ENCODE data around the gene TMEM170B.

DNA sequence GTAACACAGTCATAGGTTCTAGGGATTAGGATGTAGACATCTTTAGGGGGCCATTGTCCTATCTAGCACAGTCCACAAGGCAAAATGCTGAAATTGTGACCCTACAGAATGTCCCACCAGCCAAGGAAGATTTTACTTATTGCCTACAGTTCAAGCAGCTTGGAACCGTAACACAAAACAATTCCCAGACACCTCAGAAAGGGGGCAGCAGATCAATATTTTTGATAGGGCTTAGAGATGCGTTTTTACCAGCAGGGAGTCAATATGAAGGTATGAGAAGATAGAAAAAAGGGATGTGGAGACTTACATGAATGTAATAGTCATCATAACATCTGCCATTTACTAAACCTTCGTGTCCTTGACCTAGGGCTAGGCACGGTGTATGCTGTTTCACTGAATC, 81.0 kb downstream of the TMEM170B start:
- TF ChIP-seq, protein P1, sequence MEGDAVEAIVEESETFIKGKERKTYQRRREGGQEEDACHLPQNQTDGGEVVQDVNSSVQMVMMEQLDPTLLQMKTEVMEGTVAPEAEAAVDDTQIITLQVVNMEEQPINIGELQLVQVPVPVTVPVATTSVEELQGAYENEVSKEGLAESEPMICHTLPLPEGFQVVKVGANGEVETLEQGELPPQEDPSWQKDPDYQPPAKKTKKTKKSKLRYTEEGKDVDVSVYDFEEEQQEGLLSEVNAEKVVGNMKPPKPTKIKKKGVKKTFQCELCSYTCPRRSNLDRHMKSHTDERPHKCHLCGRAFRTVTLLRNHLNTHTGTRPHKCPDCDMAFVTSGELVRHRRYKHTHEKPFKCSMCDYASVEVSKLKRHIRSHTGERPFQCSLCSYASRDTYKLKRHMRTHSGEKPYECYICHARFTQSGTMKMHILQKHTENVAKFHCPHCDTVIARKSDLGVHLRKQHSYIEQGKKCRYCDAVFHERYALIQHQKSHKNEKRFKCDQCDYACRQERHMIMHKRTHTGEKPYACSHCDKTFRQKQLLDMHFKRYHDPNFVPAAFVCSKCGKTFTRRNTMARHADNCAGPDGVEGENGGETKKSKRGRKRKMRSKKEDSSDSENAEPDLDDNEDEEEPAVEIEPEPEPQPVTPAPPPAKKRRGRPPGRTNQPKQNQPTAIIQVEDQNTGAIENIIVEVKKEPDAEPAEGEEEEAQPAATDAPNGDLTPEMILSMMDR (IDR thresholded peaks at IDR 0.05; ENCODE audit: low read depth, low read length, poor library complexity, severe bottlenecking): peak; percentile 26
- no peak for TF ChIP-seq EZH2phosphoT487 (IDR thresholded peaks at IDR 0.05; ENCODE audit: borderline replicate concordance, low read length)

Measured in DOHH2 (cell line).